GM23338 (cell line): ENCODE measurements around the gene MED13. TPM values are rescaled to one million over a fixed set of nuclear protein-coding genes. Genes with fewer than 3 reads are reported as not detected.
A peak's percentile ranks its signal among the peaks of the same experiment; 100 is the strongest.

Source experiments
- ATAC-seq: fragments of 200-7000 bp; cut with Tn5 transposase; 3 replicates; pipeline ENCODE4 v1.9.1; 2020
- DNase-seq: peaks from one replicate; pipeline ENCODE4 v3.0.0-alpha.2; 2015; ENCODE audit warnings: low spot score
- H2AFZ ChIP-seq: fragments of 200-600 bp; sonication (generic); 2 replicates; pipeline ENCODE4 v1.8.0; 2016; ENCODE audit warnings: antibody characterized with exemption, mild to moderate bottlenecking, moderate library complexity
- H3F3A ChIP-seq: fragments of 200-600 bp; sonication (generic); replicated peaks from 2 replicates; pipeline ENCODE4 v1.8.0; 2017; ENCODE audit warnings: antibody characterized with exemption, mixed run types, low read depth
- H3K27ac ChIP-seq: fragments of 200-600 bp; sonication (generic); 2 replicates; pipeline ENCODE4 v1.6.1; 2016; ENCODE audit warnings: low read depth
- H3K27me3 ChIP-seq: fragments of 200-600 bp; sonication (generic); 2 replicates; pipeline ENCODE4 v1.8.0; 2016; ENCODE audit warnings: mild to moderate bottlenecking, mixed run types, moderate library complexity; ENCODE audit not compliant: insufficient read depth
- H3K36me3 ChIP-seq: fragments of 200-600 bp; sonication (generic); 2 replicates; pipeline ENCODE4 v1.8.0; 2016; ENCODE audit warnings: mild to moderate bottlenecking; ENCODE audit not compliant: insufficient read depth
- H3K4me1 ChIP-seq: fragments of 200-600 bp; sonication (generic); 2 replicates; pipeline ENCODE4 v1.8.0; 2016; ENCODE audit warnings: mild to moderate bottlenecking, moderate library complexity; ENCODE audit not compliant: insufficient read depth
- H3K4me2 ChIP-seq: fragments of 200-600 bp; sonication (generic); 2 replicates; pipeline ENCODE4 v1.7.1; 2017; ENCODE audit warnings: mixed run types
- H3K4me3 ChIP-seq: fragments of 200-600 bp; sonication (generic); 2 replicates; pipeline ENCODE4 v1.6.1; 2016; ENCODE audit warnings: mixed run types
- H3K79me2 ChIP-seq: fragments of 200-600 bp; sonication (generic); replicated peaks from 2 replicates; pipeline ENCODE4 v1.8.0; 2017; ENCODE audit warnings: mild to moderate bottlenecking; ENCODE audit not compliant: insufficient read depth
- H3K9me2 ChIP-seq: fragments of 200-600 bp; sonication (generic); 2 replicates; pipeline ENCODE4 v1.8.0; 2017; ENCODE audit not compliant: insufficient read depth
- H4K20me1 ChIP-seq: fragments of 200-600 bp; sonication (generic); replicated peaks from 2 replicates; pipeline ENCODE4 v1.8.0; 2017; ENCODE audit warnings: mild to moderate bottlenecking; ENCODE audit not compliant: insufficient read depth
- H3K27ac Mint-ChIP-seq: 2 replicates; pipeline ENCODE4 v1.8.0; 2020; ENCODE audit warnings: inconsistent platforms, mild to moderate bottlenecking, moderate library complexity, mixed read lengths
- H3K27me3 Mint-ChIP-seq: 3 replicates; pipeline ENCODE4 v1.8.0; 2022; ENCODE audit warnings: low read depth, mild to moderate bottlenecking, moderate library complexity, mixed read lengths, inconsistent platforms; ENCODE audit not compliant: insufficient read depth, poor library complexity
- H3K36me3 Mint-ChIP-seq: 3 replicates; pipeline ENCODE4 v1.8.0; 2021; ENCODE audit warnings: low read depth, mild to moderate bottlenecking, inconsistent platforms, moderate library complexity, mixed read lengths
- H3K4me1 Mint-ChIP-seq: 3 replicates; pipeline ENCODE4 v1.8.0; 2020; ENCODE audit warnings: mild to moderate bottlenecking, inconsistent platforms, mixed read lengths
- H3K4me3 Mint-ChIP-seq: 3 replicates; pipeline ENCODE4 v1.8.0; 2021; ENCODE audit warnings: moderate library complexity, mild to moderate bottlenecking, inconsistent platforms, mixed read lengths
- H3K9me3 Mint-ChIP-seq: 3 replicates; pipeline ENCODE4 v1.8.0; 2020; ENCODE audit warnings: moderate library complexity, mild to moderate bottlenecking, inconsistent platforms, mixed read lengths
- EZH2 ChIP-seq: fragments of 200-600 bp; sonication (generic); IDR thresholded peaks from one replicate; pipeline ENCODE4 v1.8.0; 2017; ENCODE audit warnings: antibody characterized with exemption, mild to moderate bottlenecking, low read depth; ENCODE audit not compliant: unreplicated experiment
- POLR2AphosphoS5 ChIP-seq: IDR thresholded peaks from 2 replicates; pipeline ENCODE4 v1.6.1; 2016; ENCODE audit warnings: antibody characterized with exemption, low read depth
- ZNF331 ChIP-seq: fragments of 250-450 bp; sonication (Bioruptor Pico); IDR thresholded peaks from 2 replicates; pipeline ENCODE4 v1.5.0; 2020; ENCODE audit warnings: low read depth, mild to moderate bottlenecking, moderate library complexity
- polyA plus RNA-seq: library from polyadenylated mRNA; unstranded; fragments of >200 nt; fragmentation: Nextera tagmentation; extraction: Ambion mirVana; gene quantifications from 2 replicates; pipeline ENCODE4 v1.2.1, GENCODE V29; 2016
- total RNA-seq: library from RNA; depleted of rRNA; stranded (reverse); fragments of >200 nt; shearing (Covaris generic); gene quantifications from 2 replicates; pipeline ENCODE4 v1.2.3, GENCODE V29; 2014
- TF ChIP-seq, protein P1 (sequence below): IDR thresholded peaks from one replicate; pipeline ENCODE4 v1.6.1; 2018; ENCODE audit warnings: antibody characterized with exemption; ENCODE audit not compliant: unreplicated experiment
- TF ChIP-seq, protein P2 (sequence below), 2 experiments: fragments of 200-600 bp in 1 of 2; sonication (generic) in 1 of 2; conservative IDR thresholded peaks; 2 replicates each; pipeline versions ENCODE4 v1.5.1 to v1.6.1; 2016 to 2017; ENCODE audit warnings: antibody characterized with exemption in 2 of 2, low read depth in 2 of 2, mild to moderate bottlenecking in 2 of 2, moderate library complexity in 1 of 2

The MED13 gene
- total and polyA plus RNA-seq, 2 experiments from 2014 or later: 13.0 to 45.8 TPM

DNA sequence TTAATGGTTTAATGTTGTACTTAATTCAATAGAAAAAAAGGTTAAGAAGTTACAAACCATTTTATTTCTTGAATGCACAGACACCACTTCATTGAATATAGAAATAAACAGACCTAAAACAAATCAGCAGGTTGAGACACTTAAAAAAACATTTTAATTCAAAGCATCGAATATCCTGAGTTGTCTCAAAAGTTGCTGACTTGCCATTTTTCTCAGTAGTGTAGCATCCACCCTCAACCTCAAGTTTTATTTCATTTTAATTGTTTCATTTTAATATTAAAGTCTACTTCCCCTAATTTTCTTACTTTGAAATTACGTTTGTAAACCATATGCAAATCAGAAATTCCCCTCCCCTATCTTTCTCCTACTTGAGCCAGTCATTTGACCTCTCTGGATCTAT is 5.8 kb upstream of the MED13 start:
- Histone ChIP-seq H4K20me1 (no peaks in the 10 kb centered on the region), H3F3A (no peaks in the 10 kb centered on the region), H2AFZ (peak overlapping the region; percentile 44; the same call in 1 of the 2 replicates), H3K4me2 (no peak overlapping the region), H3K9me2 (no peaks in the 10 kb centered on the region), H3K27ac (no peak overlapping the region), H3K36me3 (no peaks in the 10 kb centered on the region), H3K4me1 (peaks cover 5% of the 10 kb centered on the region; the same call in 1 of the 2 replicates), H3K4me3 (no peak overlapping the region), H3K27me3 (no peaks in the 10 kb centered on the region), H3K79me2 (no peaks in the 10 kb centered on the region)
- peaks cover 9% of the 10 kb centered on the region for H3K4me1 Mint-ChIP-seq
- no peak overlapping the region for H3K4me3 Mint-ChIP-seq
- no peaks in the 10 kb centered on the region for H3K36me3 Mint-ChIP-seq
- no peaks in the 10 kb centered on the region for H3K27me3 Mint-ChIP-seq
- no peak for TF ChIP-seq POLR2AphosphoS5
- ATAC-seq: no peak
- H3K27ac Mint-ChIP-seq: no peak overlapping the region
- H3K9me3 Mint-ChIP-seq: peaks cover 3% of the 10 kb centered on the region; the same call in 2 of the 3 replicates
- no peak for DNase-seq

DNA sequence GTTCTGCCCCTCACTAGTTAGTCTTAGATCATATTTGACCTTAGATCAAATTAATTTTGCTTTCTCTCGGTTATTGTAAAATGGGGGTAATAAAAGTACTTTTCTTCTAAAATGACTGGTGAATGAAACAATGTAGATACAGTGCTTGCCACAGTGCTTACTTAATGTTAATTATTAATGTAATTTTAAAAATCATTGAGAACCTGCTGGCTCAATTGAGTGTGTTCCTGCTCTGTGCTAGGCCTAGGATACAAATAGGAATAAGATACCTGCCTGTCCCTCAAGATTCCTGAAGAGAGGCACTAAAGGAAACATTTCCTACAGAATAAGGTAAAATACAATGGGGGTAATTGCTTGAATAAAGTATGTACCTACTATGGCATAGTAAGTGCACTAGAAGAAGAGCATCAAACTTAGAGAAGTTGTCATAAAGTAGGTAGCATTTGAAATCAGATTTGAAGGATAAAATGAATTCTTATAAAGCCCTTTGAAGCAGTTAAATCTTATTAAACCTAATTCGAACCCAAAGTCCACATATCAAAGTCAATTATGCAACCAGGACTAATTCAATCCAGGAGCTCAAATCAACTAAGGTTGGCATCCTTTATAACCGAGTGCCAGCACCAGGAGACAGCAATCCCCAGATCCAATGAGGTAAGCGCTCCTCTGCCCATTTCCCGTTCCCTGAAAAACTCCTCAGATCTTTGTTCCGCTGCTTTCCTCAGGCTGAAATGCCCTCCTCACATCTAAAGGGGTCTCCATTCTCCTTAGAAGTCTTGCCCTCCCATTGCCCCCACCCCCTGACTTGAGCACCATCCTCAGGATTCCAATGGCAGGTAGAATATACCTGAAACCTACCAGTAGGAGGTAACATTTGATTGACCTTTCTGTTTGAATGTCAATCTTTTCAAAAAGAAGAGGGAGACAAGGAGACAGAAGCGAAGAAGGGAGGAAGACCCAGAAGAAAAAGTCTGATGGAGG is 2.4 kb upstream of the MED13 start:
- peak; percentile 66 for DNase-seq
- TF ChIP-seq EZH2 (no peak), ZNF331 (CRISPR knock-in tag) (no peak)
- TF ChIP-seq, protein P1, sequence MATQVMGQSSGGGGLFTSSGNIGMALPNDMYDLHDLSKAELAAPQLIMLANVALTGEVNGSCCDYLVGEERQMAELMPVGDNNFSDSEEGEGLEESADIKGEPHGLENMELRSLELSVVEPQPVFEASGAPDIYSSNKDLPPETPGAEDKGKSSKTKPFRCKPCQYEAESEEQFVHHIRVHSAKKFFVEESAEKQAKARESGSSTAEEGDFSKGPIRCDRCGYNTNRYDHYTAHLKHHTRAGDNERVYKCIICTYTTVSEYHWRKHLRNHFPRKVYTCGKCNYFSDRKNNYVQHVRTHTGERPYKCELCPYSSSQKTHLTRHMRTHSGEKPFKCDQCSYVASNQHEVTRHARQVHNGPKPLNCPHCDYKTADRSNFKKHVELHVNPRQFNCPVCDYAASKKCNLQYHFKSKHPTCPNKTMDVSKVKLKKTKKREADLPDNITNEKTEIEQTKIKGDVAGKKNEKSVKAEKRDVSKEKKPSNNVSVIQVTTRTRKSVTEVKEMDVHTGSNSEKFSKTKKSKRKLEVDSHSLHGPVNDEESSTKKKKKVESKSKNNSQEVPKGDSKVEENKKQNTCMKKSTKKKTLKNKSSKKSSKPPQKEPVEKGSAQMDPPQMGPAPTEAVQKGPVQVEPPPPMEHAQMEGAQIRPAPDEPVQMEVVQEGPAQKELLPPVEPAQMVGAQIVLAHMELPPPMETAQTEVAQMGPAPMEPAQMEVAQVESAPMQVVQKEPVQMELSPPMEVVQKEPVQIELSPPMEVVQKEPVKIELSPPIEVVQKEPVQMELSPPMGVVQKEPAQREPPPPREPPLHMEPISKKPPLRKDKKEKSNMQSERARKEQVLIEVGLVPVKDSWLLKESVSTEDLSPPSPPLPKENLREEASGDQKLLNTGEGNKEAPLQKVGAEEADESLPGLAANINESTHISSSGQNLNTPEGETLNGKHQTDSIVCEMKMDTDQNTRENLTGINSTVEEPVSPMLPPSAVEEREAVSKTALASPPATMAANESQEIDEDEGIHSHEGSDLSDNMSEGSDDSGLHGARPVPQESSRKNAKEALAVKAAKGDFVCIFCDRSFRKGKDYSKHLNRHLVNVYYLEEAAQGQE: no peak
- TF ChIP-seq, protein P2, sequence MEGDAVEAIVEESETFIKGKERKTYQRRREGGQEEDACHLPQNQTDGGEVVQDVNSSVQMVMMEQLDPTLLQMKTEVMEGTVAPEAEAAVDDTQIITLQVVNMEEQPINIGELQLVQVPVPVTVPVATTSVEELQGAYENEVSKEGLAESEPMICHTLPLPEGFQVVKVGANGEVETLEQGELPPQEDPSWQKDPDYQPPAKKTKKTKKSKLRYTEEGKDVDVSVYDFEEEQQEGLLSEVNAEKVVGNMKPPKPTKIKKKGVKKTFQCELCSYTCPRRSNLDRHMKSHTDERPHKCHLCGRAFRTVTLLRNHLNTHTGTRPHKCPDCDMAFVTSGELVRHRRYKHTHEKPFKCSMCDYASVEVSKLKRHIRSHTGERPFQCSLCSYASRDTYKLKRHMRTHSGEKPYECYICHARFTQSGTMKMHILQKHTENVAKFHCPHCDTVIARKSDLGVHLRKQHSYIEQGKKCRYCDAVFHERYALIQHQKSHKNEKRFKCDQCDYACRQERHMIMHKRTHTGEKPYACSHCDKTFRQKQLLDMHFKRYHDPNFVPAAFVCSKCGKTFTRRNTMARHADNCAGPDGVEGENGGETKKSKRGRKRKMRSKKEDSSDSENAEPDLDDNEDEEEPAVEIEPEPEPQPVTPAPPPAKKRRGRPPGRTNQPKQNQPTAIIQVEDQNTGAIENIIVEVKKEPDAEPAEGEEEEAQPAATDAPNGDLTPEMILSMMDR (conservative IDR thresholded peaks at IDR 0.05; ENCODE audit: low read depth in 2 of 2): peak; percentile 28 to 43; a peak in 3 of 4 replicates
- Histone ChIP-seq H3K4me1 (peaks cover 24% of the 10 kb centered on the region), H3F3A (no peaks in the 10 kb centered on the region), H4K20me1 (peaks cover 17% of the 10 kb centered on the region), H3K4me2 (no peak overlapping the region), H3K4me3 (no peak overlapping the region), H2AFZ (peak overlapping the region; percentile 83; the same call in 1 of the 2 replicates), H3K27ac (no peak overlapping the region), H3K36me3 (no peaks in the 10 kb centered on the region), H3K9me2 (no peaks in the 10 kb centered on the region), H3K79me2 (peaks cover 26% of the 10 kb centered on the region), H3K27me3 (no peaks in the 10 kb centered on the region)
- H3K4me1 Mint-ChIP-seq: peaks cover 23% of the 10 kb centered on the region
- ATAC-seq: no peak
- no peak overlapping the region for H3K27ac Mint-ChIP-seq
- peaks cover 3% of the 10 kb centered on the region; the same call in 2 of the 3 replicates for H3K9me3 Mint-ChIP-seq
- no peak overlapping the region for H3K4me3 Mint-ChIP-seq
- H3K36me3 Mint-ChIP-seq: peaks cover 11% of the 10 kb centered on the region
- peaks cover 2% of the 10 kb centered on the region for H3K27me3 Mint-ChIP-seq
